Keratinocyte (primary cell): ENCODE data around the gene RICTOR. TPM values are rescaled to one million over a fixed set of nuclear protein-coding genes. Genes with fewer than 3 reads are reported as not detected.

Experiments
- DNase-seq: peaks from one replicate; pipeline ENCODE4 v3.0.0-alpha.2; 2011; ENCODE audit warnings: low read depth, missing footprints, low spot score
- FAIRE-seq: peaks from 2 replicates; lab custom pipeline; 2011; peaks lifted over from hg19 to GRCh38; lab: Jason Lieb, UNC
- H2AFZ ChIP-seq: 2 replicates; pipeline ENCODE4 v1.6.0; 2012; ENCODE audit warnings: low read length, control low read depth, inconsistent platforms; ENCODE audit not compliant: control insufficient read depth
- H3K27ac ChIP-seq: 2 replicates; pipeline ENCODE4 v1.5.1; 2011; ENCODE audit warnings: low read length; ENCODE audit not compliant: control insufficient read depth, insufficient read depth
- H3K27me3 ChIP-seq: 3 replicates; pipeline ENCODE4 v1.6.0; 2011; ENCODE audit warnings: low read length; ENCODE audit not compliant: control insufficient read depth, insufficient read depth; ENCODE audit errors: extremely low read depth
- H3K36me3 ChIP-seq, 2 experiments: 2 replicates in 1 of 2; 3 replicates in 1 of 2; pipeline ENCODE4 v1.5.1; 2011; ENCODE audit warnings: low read length in 2 of 2, mild to moderate bottlenecking in 1 of 2; ENCODE audit not compliant: control insufficient read depth in 2 of 2, insufficient read depth in 2 of 2; ENCODE audit errors: extremely low read depth in 1 of 2
- H3K4me1 ChIP-seq: 3 replicates; pipeline ENCODE4 v1.5.1; 2011; ENCODE audit warnings: low read length; ENCODE audit not compliant: control insufficient read depth, insufficient read depth; ENCODE audit errors: extremely low read depth
- H3K4me2 ChIP-seq: 3 replicates; pipeline ENCODE4 v1.6.0; 2011; ENCODE audit warnings: low read depth, low read length; ENCODE audit not compliant: control insufficient read depth, insufficient read depth; ENCODE audit errors: extremely low read depth
- H3K4me3 ChIP-seq, 3 experiments: fragments of 200-600 bp in 1 of 3; sonication (generic) in 1 of 3; 2 replicates in 2 of 3; 3 replicates in 1 of 3; pipeline ENCODE4 v1.5.1; 2011 to 2016; ENCODE audit warnings: low read length in 3 of 3, mild to moderate bottlenecking in 3 of 3, control low read depth in 2 of 3, inconsistent platforms in 1 of 3, low read depth in 1 of 3, mixed read lengths in 1 of 3, mixed run types in 1 of 3, moderate library complexity in 1 of 3; ENCODE audit not compliant: control insufficient read depth in 2 of 3, insufficient read depth in 2 of 3; ENCODE audit errors: extremely low read depth in 1 of 3
- H3K79me2 ChIP-seq: 2 replicates; pipeline ENCODE4 v1.6.0; 2012; ENCODE audit warnings: low read length; ENCODE audit not compliant: control insufficient read depth, insufficient read depth
- H3K9ac ChIP-seq: 3 replicates; pipeline ENCODE4 v1.6.0; 2011; ENCODE audit warnings: low read length; ENCODE audit not compliant: control insufficient read depth, insufficient read depth; ENCODE audit errors: extremely low read depth
- H3K9me1 ChIP-seq: 3 replicates; pipeline ENCODE4 v1.6.0; 2011; ENCODE audit warnings: low read length; ENCODE audit not compliant: control insufficient read depth, insufficient read depth; ENCODE audit errors: extremely low read depth
- H3K9me3 ChIP-seq: 2 replicates; pipeline ENCODE4 v1.5.1; 2012; ENCODE audit warnings: low read depth, low read length; ENCODE audit not compliant: control insufficient read depth
- H4K20me1 ChIP-seq: 3 replicates; pipeline ENCODE4 v1.6.0; 2011; ENCODE audit warnings: low read length; ENCODE audit not compliant: control insufficient read depth, insufficient read depth; ENCODE audit errors: extremely low read depth
- EZH2 ChIP-seq: IDR thresholded peaks from one replicate; pipeline ENCODE4 v1.6.1; 2012; ENCODE audit warnings: inconsistent platforms, mild to moderate bottlenecking, low read length, moderate library complexity
- dilution Hi-C: fragments of 300-500 bp; cut with MboI; formaldehyde crosslinking; loops from one replicate; pipeline ENCODE4 v1.7.0; 2020; ENCODE audit warnings: low sequenced_read_pairs; ENCODE audit not compliant: extremely low pct_ligation_motif_present
- polyA plus RNA-seq, 5 experiments: library from polyadenylated mRNA; depleted of rRNA in 3 of 5; stranded (reverse) in 3 of 5; stranded (forward) in 1 of 5; unstranded in 1 of 5; fragments of >200 nt; gene quantifications; 1 replicate in 1 of 5; 2 replicates in 3 of 5; 3 replicates in 1 of 5; pipeline versions ENCODE4 v1.2.1 to v1.2.3, GENCODE V29; 2011 to 2012; ENCODE audit warnings: missing spikeins in 2 of 5, low read depth in 1 of 5, low replicate concordance in 1 of 5
- TF ChIP-seq, protein P1 (sequence below), 3 experiments: IDR thresholded peaks in 1 of 3; conservative IDR thresholded peaks in 1 of 3; optimal IDR thresholded peaks in 1 of 3; 2 replicates in 2 of 3; 3 replicates in 1 of 3; pipeline versions ENCODE3 to v1.5.1; 2011; ENCODE audit warnings: low read length in 3 of 3, mild to moderate bottlenecking in 3 of 3, moderate library complexity in 2 of 3, control low read depth in 1 of 3, inconsistent platforms in 1 of 3; ENCODE audit not compliant: insufficient read depth in 2 of 3; ENCODE audit errors: extremely low read depth in 1 of 3

RICTOR gene
- polyA plus RNA-seq, 1 donor (not counting 4 experiments of a cell fraction or from before 2014, with no cell fraction given), result 11.5 TPM

DNA sequence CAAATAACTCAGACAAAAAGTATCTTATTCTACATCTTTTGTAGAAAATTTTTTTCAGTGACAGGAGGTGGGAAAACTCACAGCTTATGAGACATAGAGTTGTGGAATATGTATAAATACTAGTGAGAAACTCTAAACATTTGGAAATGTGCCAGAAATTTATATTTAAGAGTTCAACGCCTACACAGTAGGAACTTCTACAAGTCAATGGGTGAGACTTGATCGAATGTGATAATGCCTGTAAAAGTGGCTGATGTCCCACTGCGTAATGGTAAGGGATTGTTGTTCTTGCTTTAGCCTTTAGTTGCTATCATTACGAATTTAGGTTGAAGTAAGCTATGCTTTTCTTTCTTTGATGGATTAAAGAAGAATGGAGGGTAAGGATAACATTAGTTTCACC lies 40.0 kb upstream of the RICTOR start:
- Histone ChIP-seq H3K9me1 (no peaks in the 10 kb centered on the region), H3K4me1 (no peaks in the 10 kb centered on the region), H3K9ac (no peak overlapping the region), H3K27ac (no peak overlapping the region), H3K4me3 (no peak overlapping the region), H2AFZ (no peak overlapping the region), H4K20me1 (no peaks in the 10 kb centered on the region), H3K79me2 (no peaks in the 10 kb centered on the region), H3K27me3 (no peaks in the 10 kb centered on the region), H3K9me3 (no peaks in the 10 kb centered on the region), H3K4me2 (no peak overlapping the region), H3K36me3 (no peaks in the 10 kb centered on the region)
- TF ChIP-seq EZH2, result no peak
- TF ChIP-seq, protein P1, sequence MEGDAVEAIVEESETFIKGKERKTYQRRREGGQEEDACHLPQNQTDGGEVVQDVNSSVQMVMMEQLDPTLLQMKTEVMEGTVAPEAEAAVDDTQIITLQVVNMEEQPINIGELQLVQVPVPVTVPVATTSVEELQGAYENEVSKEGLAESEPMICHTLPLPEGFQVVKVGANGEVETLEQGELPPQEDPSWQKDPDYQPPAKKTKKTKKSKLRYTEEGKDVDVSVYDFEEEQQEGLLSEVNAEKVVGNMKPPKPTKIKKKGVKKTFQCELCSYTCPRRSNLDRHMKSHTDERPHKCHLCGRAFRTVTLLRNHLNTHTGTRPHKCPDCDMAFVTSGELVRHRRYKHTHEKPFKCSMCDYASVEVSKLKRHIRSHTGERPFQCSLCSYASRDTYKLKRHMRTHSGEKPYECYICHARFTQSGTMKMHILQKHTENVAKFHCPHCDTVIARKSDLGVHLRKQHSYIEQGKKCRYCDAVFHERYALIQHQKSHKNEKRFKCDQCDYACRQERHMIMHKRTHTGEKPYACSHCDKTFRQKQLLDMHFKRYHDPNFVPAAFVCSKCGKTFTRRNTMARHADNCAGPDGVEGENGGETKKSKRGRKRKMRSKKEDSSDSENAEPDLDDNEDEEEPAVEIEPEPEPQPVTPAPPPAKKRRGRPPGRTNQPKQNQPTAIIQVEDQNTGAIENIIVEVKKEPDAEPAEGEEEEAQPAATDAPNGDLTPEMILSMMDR (optimal IDR thresholded peaks at IDR 0.05 in 1 of 3, IDR thresholded peaks at IDR 0.05 in 1 of 3, conservative IDR thresholded peaks at IDR 0.05 in 1 of 3; ENCODE audit: extremely low read depth in 1 of 3, insufficient read depth in 2 of 3, low read length in 3 of 3), result no peak
- peak; percentile 44 for FAIRE-seq
- dilution Hi-C loops, result no loop called here
- DNase-seq, result no peak

DNA sequence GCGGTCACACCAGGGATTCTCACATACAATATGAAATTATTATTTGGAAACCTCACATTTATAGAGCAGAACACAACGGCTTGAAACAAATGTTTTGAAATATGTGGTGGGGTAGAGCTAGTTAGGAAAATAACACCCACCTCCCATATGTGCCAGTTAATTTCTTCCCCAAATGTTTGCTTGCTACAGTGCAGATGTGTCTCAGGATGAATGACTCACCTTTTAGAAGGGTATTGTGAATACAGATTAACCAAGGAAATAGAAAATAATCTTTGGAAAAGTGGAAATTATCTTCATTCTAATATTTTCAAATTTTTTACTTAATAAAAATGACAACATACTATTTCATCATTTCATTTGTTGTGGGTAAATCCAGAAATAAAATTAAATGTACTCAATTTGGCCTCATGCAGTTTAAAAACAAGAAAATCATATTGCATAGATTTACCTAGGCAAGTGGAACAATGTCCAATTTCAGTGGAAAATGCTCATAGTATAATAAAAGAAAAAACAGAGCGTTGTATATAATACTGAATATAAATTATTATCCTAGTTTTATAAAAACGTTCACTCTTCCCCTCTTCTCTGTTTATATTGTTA lies 39.3 kb upstream of the RICTOR start:
- H2AFZ ChIP-seq, result no peak overlapping the region
- H3K9me1 ChIP-seq, result no peaks in the 10 kb centered on the region
- H3K4me3 ChIP-seq, result no peak overlapping the region
- no peaks in the 10 kb centered on the region for H3K4me1 ChIP-seq
- H3K27me3 ChIP-seq, result no peaks in the 10 kb centered on the region
- dilution Hi-C loops, result no loop called here
- no peak for FAIRE-seq
- no peak overlapping the region for H3K27ac ChIP-seq
- H3K4me2 ChIP-seq, result no peak overlapping the region
- no peaks in the 10 kb centered on the region for H3K9me3 ChIP-seq
- no peak overlapping the region for H3K9ac ChIP-seq
- no peaks in the 10 kb centered on the region for H3K79me2 ChIP-seq
- no peaks in the 10 kb centered on the region for H3K36me3 ChIP-seq
- H4K20me1 ChIP-seq, result no peaks in the 10 kb centered on the region
- no peak for DNase-seq
- TF ChIP-seq, protein P1 (optimal IDR thresholded peaks at IDR 0.05 in 1 of 3, IDR thresholded peaks at IDR 0.05 in 1 of 3, conservative IDR thresholded peaks at IDR 0.05 in 1 of 3; ENCODE audit: extremely low read depth in 1 of 3, insufficient read depth in 2 of 3, low read length in 3 of 3), result no peak
- TF ChIP-seq EZH2, result no peak
